Measurements from ENCODE around the gene DPP10.

DNA sequence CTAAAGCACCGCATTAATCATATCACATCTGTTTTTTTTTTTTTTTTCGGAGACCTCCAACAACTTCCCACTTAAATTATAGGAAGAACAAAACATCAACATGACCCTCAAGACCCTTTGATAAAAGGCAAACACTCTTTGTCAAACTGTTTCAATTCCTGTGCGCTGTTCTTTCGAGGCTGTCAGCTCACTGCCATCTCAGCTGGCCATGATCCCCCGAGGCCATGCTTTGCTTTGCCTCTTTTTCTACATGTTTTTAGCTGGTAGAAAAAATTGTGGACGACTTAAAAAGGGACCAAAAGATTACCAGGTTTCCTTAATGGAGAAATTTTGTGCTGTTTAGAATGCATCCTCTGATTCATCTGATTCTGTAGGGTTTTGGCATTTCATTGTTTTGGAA lies 138.2 kb downstream of the DPP10 start:
- TF ChIP-seq, protein P1, sequence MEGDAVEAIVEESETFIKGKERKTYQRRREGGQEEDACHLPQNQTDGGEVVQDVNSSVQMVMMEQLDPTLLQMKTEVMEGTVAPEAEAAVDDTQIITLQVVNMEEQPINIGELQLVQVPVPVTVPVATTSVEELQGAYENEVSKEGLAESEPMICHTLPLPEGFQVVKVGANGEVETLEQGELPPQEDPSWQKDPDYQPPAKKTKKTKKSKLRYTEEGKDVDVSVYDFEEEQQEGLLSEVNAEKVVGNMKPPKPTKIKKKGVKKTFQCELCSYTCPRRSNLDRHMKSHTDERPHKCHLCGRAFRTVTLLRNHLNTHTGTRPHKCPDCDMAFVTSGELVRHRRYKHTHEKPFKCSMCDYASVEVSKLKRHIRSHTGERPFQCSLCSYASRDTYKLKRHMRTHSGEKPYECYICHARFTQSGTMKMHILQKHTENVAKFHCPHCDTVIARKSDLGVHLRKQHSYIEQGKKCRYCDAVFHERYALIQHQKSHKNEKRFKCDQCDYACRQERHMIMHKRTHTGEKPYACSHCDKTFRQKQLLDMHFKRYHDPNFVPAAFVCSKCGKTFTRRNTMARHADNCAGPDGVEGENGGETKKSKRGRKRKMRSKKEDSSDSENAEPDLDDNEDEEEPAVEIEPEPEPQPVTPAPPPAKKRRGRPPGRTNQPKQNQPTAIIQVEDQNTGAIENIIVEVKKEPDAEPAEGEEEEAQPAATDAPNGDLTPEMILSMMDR (IDR thresholded peaks at IDR 0.05), result no peak
- TF ChIP-seq POLR2A (IDR thresholded peaks at IDR 0.05), result no peak
